GM19438 (cell line): ENCODE results near the gene AFAP1.

Source experiments
- ATAC-seq: cut with Tn5 transposase; IDR thresholded peaks from one replicate; pipeline ENCODE4 v1.9.1; 2021; ENCODE audit warnings: low read depth; ENCODE audit not compliant: unreplicated experiment

Gene AFAP1

GRCh38 chr4:7713757-7714156, 225.9 kb downstream of the AFAP1 start:
- no peak for ATAC-seq

- ATAC-seq: no peak
Measured at GRCh38 chr4:7712021-7712671, 227.5 kb downstream of the AFAP1 start.

GRCh38 chr4:7711307-7711963, 228.2 kb downstream of the AFAP1 start:
- no peak for ATAC-seq

- no peak for ATAC-seq
Measured at GRCh38 chr4:7710576-7711306, 228.9 kb downstream of the AFAP1 start.

- no peak for ATAC-seq
Measured at GRCh38 chr4:7710126-7710525, 229.5 kb downstream of the AFAP1 start.

- ATAC-seq: no peak
Measured at GRCh38 chr4:7709431-7709830, 230.2 kb downstream of the AFAP1 start.

GRCh38 chr4:7708981-7709380, 230.7 kb downstream of the AFAP1 start:
- no peak for ATAC-seq
